ENCODE measurements around the gene SPDEF. TPM values are rescaled to one million over a fixed set of nuclear protein-coding genes. Genes with fewer than 3 reads are reported as not detected.

The SPDEF gene
- polyA plus RNA-seq, 2 of the 4 experiments (the other 2 are of a cell fraction) = 4.3 to 5.4 TPM

DNA sequence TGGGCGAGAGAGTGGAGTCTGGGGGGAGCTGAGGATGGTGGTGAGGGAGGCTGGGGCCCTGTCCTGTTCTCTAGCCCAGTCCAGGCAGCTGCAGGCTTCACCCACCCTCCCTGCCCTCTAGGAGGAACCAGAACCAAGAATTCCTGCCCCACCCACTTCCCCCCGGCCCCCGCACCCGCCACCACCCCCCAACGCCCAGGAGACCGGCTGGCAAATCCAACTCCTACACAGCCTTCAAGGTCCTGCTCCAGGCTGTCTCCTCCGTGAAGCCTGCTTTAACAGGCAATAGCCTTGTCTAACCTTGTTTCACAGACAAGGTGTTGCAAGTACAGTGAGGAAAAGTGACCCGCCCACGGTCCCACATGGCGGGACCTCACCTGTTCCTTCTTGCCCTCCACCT is 2.4 kb downstream of the SPDEF start:
- Histone ChIP-seq H3K27ac (peak overlapping the region; percentile 31 to 93), H3K4me3 (no peak overlapping the region), H3K4me1 (peaks cover 52% of the 10 kb centered on the region), H3K4me2 (peak overlapping the region; percentile 85), H3K9me3 (peaks cover 7% of the 10 kb centered on the region; the same call in 1 of the 3 replicates)
- FAIRE-seq (no peak), DNase-seq (ENCODE audit: low read depth in 1 of 2, low spot score in 1 of 2) (no peak), ATAC-seq (peak in 1 of 2 experiments; percentile 14; a peak in 1 of 6 replicates)
- WGBS (ENCODE audit: missing lambda C conversion rate) = 71% methylated on average over 5 of the region's 10 CpGs
- TF ChIP-seq ZFP36 (IDR thresholded peaks at IDR 0.05; ENCODE audit: borderline replicate concordance, partially characterized antibody) = peak; percentile 10
- TF ChIP-seq TP53 (CRISPR knock-in tag; IDR thresholded peaks at IDR 0.05) = no peak
- TF ChIP-seq MYC (IDR thresholded peaks at IDR 0.05; ENCODE audit: borderline replicate concordance, low read length) = no peak
- CTCF ChIA-PET = no interaction called here
- POLR2A ChIA-PET = no interaction called here

DNA sequence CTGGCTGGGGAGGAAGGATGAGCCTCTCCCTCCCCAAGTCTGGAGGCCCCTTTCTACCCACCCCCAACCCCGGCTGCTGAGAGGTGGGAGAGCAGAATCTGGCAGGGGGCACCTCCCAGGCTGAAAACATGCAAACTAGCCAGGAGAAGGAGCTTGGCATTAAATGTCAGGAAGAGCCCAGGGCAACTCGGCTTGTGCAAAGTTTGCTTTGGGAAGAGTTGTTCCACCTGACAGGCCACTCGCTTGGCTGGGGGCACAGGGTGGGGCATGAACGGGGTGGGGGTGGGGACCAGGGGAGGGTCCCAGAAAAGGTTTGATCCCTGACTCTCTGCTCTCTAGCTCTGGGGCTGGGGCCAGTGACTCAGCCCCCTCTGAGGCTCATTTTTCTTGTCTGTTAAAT is 3.0 kb downstream of the SPDEF start:
- Histone ChIP-seq H3K27ac (peak overlapping the region; percentile 31 to 93; a peak in 5 of 6 replicates), H3K9me3 (peaks cover 4% of the 10 kb centered on the region; the same call in 1 of the 3 replicates), H3K4me3 (no peak overlapping the region), H3K4me1 (peaks cover 58% of the 10 kb centered on the region), H3K4me2 (peak overlapping the region; percentile 85)
- no peak for DNase-seq (ENCODE audit: low read depth in 1 of 2, low spot score in 1 of 2)
- POLR2A ChIA-PET = no interaction called here
- no CpG with 5 or more reads among the region's 4 CpGs for WGBS (ENCODE audit: missing lambda C conversion rate)
- no peak for FAIRE-seq
- ATAC-seq = no peak
- CTCF ChIA-PET = no interaction called here
- no peak for TF ChIP-seq FOSL2 (IDR thresholded peaks at IDR 0.05)
- no peak for TF ChIP-seq FOSL2 (CRISPR knock-in tag; IDR thresholded peaks at IDR 0.05)
- TF ChIP-seq RCOR1 (IDR thresholded peaks at IDR 0.05; ENCODE audit: low read depth, low read length) = no peak
- no peak for TF ChIP-seq MAFK (IDR thresholded peaks at IDR 0.05; ENCODE audit: partially characterized antibody)
- no peak for TF ChIP-seq POLR2A (IDR thresholded peaks at IDR 0.05; ENCODE audit: low read length)
- TF ChIP-seq, protein P1, sequence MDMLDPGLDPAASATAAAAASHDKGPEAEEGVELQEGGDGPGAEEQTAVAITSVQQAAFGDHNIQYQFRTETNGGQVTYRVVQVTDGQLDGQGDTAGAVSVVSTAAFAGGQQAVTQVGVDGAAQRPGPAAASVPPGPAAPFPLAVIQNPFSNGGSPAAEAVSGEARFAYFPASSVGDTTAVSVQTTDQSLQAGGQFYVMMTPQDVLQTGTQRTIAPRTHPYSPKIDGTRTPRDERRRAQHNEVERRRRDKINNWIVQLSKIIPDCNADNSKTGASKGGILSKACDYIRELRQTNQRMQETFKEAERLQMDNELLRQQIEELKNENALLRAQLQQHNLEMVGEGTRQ (IDR thresholded peaks at IDR 0.05) = no peak
- TF ChIP-seq NPAS2 (CRISPR knock-in tag; IDR thresholded peaks at IDR 0.05; ENCODE audit: borderline replicate concordance) = no peak
- TF ChIP-seq, protein P2, sequence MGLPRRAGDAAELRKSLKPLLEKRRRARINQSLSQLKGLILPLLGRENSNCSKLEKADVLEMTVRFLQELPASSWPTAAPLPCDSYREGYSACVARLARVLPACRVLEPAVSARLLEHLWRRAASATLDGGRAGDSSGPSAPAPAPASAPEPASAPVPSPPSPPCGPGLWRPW (IDR thresholded peaks at IDR 0.05) = no peak
- TF ChIP-seq NFE2L2 (conservative IDR thresholded peaks at IDR 0.05; ENCODE audit: low read length) = no peak
- TF ChIP-seq, protein P3, sequence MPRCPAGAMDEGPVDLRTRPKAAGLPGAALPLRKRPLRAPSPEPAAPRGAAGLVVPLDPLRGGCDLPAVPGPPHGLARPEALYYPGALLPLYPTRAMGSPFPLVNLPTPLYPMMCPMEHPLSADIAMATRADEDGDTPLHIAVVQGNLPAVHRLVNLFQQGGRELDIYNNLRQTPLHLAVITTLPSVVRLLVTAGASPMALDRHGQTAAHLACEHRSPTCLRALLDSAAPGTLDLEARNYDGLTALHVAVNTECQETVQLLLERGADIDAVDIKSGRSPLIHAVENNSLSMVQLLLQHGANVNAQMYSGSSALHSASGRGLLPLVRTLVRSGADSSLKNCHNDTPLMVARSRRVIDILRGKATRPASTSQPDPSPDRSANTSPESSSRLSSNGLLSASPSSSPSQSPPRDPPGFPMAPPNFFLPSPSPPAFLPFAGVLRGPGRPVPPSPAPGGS (IDR thresholded peaks at IDR 0.05) = no peak
- TF ChIP-seq EP300 (IDR thresholded peaks at IDR 0.05) = no peak
- TF ChIP-seq, protein P4, sequence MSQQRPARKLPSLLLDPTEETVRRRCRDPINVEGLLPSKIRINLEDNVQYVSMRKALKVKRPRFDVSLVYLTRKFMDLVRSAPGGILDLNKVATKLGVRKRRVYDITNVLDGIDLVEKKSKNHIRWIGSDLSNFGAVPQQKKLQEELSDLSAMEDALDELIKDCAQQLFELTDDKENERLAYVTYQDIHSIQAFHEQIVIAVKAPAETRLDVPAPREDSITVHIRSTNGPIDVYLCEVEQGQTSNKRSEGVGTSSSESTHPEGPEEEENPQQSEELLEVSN (IDR thresholded peaks at IDR 0.05; ENCODE audit: borderline replicate concordance, low read depth) = no peak
- no peak for TF ChIP-seq CBX8 (IDR thresholded peaks at IDR 0.05)
- no peak for TF ChIP-seq EHMT2 (IDR thresholded peaks at IDR 0.05; ENCODE audit: low read depth)
- TF ChIP-seq, protein P5, sequence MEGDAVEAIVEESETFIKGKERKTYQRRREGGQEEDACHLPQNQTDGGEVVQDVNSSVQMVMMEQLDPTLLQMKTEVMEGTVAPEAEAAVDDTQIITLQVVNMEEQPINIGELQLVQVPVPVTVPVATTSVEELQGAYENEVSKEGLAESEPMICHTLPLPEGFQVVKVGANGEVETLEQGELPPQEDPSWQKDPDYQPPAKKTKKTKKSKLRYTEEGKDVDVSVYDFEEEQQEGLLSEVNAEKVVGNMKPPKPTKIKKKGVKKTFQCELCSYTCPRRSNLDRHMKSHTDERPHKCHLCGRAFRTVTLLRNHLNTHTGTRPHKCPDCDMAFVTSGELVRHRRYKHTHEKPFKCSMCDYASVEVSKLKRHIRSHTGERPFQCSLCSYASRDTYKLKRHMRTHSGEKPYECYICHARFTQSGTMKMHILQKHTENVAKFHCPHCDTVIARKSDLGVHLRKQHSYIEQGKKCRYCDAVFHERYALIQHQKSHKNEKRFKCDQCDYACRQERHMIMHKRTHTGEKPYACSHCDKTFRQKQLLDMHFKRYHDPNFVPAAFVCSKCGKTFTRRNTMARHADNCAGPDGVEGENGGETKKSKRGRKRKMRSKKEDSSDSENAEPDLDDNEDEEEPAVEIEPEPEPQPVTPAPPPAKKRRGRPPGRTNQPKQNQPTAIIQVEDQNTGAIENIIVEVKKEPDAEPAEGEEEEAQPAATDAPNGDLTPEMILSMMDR (IDR thresholded peaks at IDR 0.05) = no peak
- no peak for TF ChIP-seq CEBPB (IDR thresholded peaks at IDR 0.05)
- TF ChIP-seq GATA3 (IDR thresholded peaks at IDR 0.05; ENCODE audit: borderline replicate concordance) = no peak

DNA sequence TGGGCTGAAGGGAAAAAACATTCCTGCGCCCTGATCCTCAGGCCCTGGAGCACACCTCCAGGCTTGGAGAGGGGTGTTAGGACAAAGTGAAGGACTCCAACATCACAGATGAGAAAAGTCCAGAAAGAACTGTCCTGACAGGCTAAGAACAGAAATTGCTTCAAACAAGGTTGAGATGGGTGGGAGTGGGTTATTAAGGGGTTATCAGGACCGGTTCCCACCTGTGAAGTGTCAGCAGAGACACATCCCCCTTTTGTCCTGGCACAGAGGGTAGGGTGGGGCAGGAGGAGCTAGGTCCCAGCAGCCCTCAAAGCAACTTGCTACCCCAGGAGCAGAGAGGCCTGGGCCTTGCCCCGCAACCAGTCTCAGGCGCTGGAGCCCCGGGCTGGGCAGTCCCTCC is 3.5 kb downstream of the SPDEF start:
- DNase-seq (ENCODE audit: low read depth in 1 of 2, low spot score in 1 of 2) (no peak), ATAC-seq (no peak), FAIRE-seq (no peak)
- peak overlapping the region; percentile 85 for H3K4me2 ChIP-seq
- peaks cover 64% of the 10 kb centered on the region for H3K4me1 ChIP-seq
- ChIA-PET POLR2A (no interaction called here), CTCF (no interaction called here)
- 83% methylated on average over 1 of the region's 5 CpGs for WGBS (ENCODE audit: missing lambda C conversion rate)
- peak overlapping the region; percentile 31 to 93; a peak in 5 of 6 replicates for H3K27ac ChIP-seq
- no peak overlapping the region for H3K4me3 ChIP-seq
- H3K9me3 ChIP-seq = no peaks in the 10 kb centered on the region
- TF ChIP-seq CHD4 (IDR thresholded peaks at IDR 0.05; ENCODE audit: borderline replicate concordance) (no peak), NR3C1 (IDR thresholded peaks at IDR 0.05) (no peak), RAD21 (conservative IDR thresholded peaks at IDR 0.05 in 1 of 2, IDR thresholded peaks at IDR 0.05 in 1 of 2) (no peak), POLR2AphosphoS2 (conservative IDR thresholded peaks at IDR 0.05; ENCODE audit: low read length) (no peak), ZNF302 (CRISPR knock-in tag; IDR thresholded peaks at IDR 0.05) (no peak), ZC3H11A (IDR thresholded peaks at IDR 0.05) (no peak), NFE2L2 (conservative IDR thresholded peaks at IDR 0.05; ENCODE audit: low read length) (no peak)
- TF ChIP-seq, protein P6, sequence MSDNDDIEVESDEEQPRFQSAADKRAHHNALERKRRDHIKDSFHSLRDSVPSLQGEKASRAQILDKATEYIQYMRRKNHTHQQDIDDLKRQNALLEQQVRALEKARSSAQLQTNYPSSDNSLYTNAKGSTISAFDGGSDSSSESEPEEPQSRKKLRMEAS (IDR thresholded peaks at IDR 0.05) = no peak
- TF ChIP-seq, protein P7, sequence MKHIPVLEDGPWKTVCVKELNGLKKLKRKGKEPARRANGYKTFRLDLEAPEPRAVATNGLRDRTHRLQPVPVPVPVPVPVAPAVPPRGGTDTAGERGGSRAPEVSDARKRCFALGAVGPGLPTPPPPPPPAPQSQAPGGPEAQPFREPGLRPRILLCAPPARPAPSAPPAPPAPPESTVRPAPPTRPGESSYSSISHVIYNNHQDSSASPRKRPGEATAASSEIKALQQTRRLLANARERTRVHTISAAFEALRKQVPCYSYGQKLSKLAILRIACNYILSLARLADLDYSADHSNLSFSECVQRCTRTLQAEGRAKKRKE (CRISPR knock-in tag; IDR thresholded peaks at IDR 0.05; ENCODE audit: low read depth) = no peak
- TF ChIP-seq, protein P8, sequence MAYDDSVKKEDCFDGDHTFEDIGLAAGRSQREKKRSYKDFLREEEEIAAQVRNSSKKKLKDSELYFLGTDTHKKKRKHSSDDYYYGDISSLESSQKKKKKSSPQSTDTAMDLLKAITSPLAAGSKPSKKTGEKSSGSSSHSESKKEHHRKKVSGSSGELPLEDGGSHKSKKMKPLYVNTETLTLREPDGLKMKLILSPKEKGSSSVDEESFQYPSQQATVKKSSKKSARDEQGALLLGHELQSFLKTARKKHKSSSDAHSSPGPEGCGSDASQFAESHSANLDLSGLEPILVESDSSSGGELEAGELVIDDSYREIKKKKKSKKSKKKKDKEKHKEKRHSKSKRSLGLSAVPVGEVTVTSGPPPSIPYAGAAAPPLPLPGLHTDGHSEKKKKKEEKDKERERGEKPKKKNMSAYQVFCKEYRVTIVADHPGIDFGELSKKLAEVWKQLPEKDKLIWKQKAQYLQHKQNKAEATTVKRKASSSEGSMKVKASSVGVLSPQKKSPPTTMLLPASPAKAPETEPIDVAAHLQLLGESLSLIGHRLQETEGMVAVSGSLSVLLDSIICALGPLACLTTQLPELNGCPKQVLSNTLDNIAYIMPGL (CRISPR knock-in tag; IDR thresholded peaks at IDR 0.05; ENCODE audit: borderline replicate concordance) = no peak

All from A549 (cell line).